ENCODE results near the gene HBZ. TPM values are rescaled to one million over a fixed set of nuclear protein-coding genes. Genes with fewer than 3 reads are reported as not detected.

HBZ gene
- total and polyA plus RNA-seq, 2 of the 8 experiments (the other 6 are each of a cell fraction or from before 2014, with no cell fraction given): 0.12 TPM; not detected in 1

DNA sequence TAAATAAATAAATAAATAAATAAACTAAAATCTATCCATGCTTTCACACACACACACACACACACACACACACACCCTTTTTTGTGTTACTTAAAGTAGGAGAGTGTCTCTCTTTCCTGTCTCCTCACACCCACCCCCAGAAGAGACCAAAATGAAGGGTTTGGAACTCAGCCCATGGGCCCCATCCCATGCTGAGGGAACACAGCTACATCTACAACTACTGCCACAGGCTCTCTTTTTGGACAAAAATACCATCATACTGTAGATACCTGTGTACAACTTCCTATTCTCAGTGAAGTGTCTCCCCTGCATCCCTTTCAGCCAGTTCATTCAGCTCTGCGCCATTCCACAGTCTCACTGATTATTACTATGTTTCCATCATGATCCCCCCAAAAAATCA lies 18.3 kb downstream of the HBZ start:
- Histone ChIP-seq H3K23me2 (ENCODE audit: low read depth, low read length) (peaks cover 8% of the 10 kb centered on the region; the same call in 1 of the 2 replicates), H2BK20ac (ENCODE audit: low read length) (no peak overlapping the region), H2AK5ac (ENCODE audit: low read depth, low read length) (no peak overlapping the region), H3K4me2 (ENCODE audit: insufficient read depth in 1 of 2, low read depth in 2 of 2, low read length in 2 of 2) (no peak overlapping the region), H3K18ac (ENCODE audit: extremely low read depth, low read length) (no peak overlapping the region), H2BK120ac (replicated peaks; ENCODE audit: low read depth, low read length) (no peak overlapping the region), H3K4me3 (ENCODE audit: extremely low read depth in 1 of 4, insufficient read depth in 2 of 4, low read depth in 3 of 4, low read length in 4 of 4) (no peak overlapping the region), H3K4me1 (replicated peaks in 1 of 4; ENCODE audit: control insufficient read depth in 3 of 4, insufficient read depth in 4 of 4, low read length in 3 of 4) (peaks cover 0 to 25% (median 13%) of the 10 kb centered on the region in 4 experiments; a peak in 6 of 7 replicates), H3K79me2 (ENCODE audit: control insufficient read depth in 1 of 2, insufficient read depth in 2 of 2, low read length in 2 of 2) (no peaks in the 10 kb centered on the region), H3K14ac (ENCODE audit: insufficient read length) (no peak overlapping the region), H2BK5ac (ENCODE audit: low read depth, low read length) (no peak overlapping the region), H4K20me1 (replicated peaks in 1 of 2; ENCODE audit: control insufficient read depth in 1 of 2, insufficient read depth in 2 of 2, low read length in 2 of 2) (peaks cover 6 to 14% of the 10 kb centered on the region in 2 experiments), H3K9ac (replicated peaks in 1 of 4; ENCODE audit: extremely low read depth in 1 of 4, low read depth in 3 of 4, low read length in 3 of 4) (no peak overlapping the region), H2BK12ac (ENCODE audit: low read depth, low read length) (no peak overlapping the region), H3K27me3 (replicated peaks in 1 of 4; ENCODE audit: control insufficient read depth in 3 of 4, extremely low read depth in 1 of 4, insufficient read depth in 3 of 4, low read length in 3 of 4) (peaks cover 58 to 87% (median 80%) of the 10 kb centered on the region in 4 experiments), H2AFZ (ENCODE audit: low read length) (no peak overlapping the region), H4K8ac (ENCODE audit: extremely low read depth, insufficient read depth, low read length) (no peak overlapping the region), H3K9me3 (ENCODE audit: insufficient read depth in 2 of 2, low read depth in 1 of 2, low read length in 1 of 2) (no peaks in the 10 kb centered on the region), H3K79me1 (ENCODE audit: low read depth, low read length) (no peaks in the 10 kb centered on the region), H3K27ac (ENCODE audit: low read depth, low read length) (no peak overlapping the region), H2BK15ac (ENCODE audit: low read length) (no peak overlapping the region), H3K23ac (ENCODE audit: insufficient read length) (no peak overlapping the region), H3K4ac (replicated peaks; ENCODE audit: insufficient read length, low read depth, low read length) (no peak overlapping the region), H3K56ac (replicated peaks; ENCODE audit: insufficient read length, low read depth, low read length) (no peak overlapping the region), H4K91ac (replicated peaks; ENCODE audit: insufficient read length, low read length) (no peak overlapping the region), H4K5ac (ENCODE audit: insufficient read length, low read depth, low read length) (no peak overlapping the region), H3K36me3 (ENCODE audit: control insufficient read depth in 2 of 4, insufficient read depth in 4 of 4, low read length in 3 of 4) (peaks cover 0 to 7% (median 0%) of the 10 kb centered on the region in 4 experiments; a peak in 2 of 8 replicates)
- no peak for DNase-seq (ENCODE audit: low read depth in 1 of 2, low spot score in 2 of 2)
- POLR2A ChIA-PET (ENCODE audit: partially characterized antibody): interaction anchor here (1.8 kb wide), 1 partner anchor 10 kb away, joined by 5 read pairs; the partner anchor contains the start of gene HBQ1
- no peak for FAIRE-seq
- 71% methylated on average over 1 of the region's 1 CpG; no CpG with 5 or more reads in 1 of the 2 experiments for WGBS, 2 experiments (ENCODE audit: extremely low coverage in 1 of 2, insufficient coverage in 1 of 2, insufficient read length in 1 of 2, insufficient replicate concordance in 2 of 2, low coverage in 1 of 2, low lambda C conversion rate in 2 of 2, missing lambda C conversion rate in 1 of 2)
- CTCF ChIA-PET (ENCODE audit: partially characterized antibody): interaction anchor here (0.6 to 5.6 kb wide), 7 partner anchors 9 to 105 kb away, joined by 3 to 24 read pairs (median 4); partner anchors contain the start of gene HBQ1
